Skeletal muscle cell (primary cell): ENCODE results near the gene CCNI.
"Not testable (repeated sequence)": the region's sequence is repeated elsewhere in the genome, so short reads cannot be mapped to it uniquely, and the experiment has no call there.

ENCODE experiments used
- DNase-seq: peaks from one replicate; pipeline ENCODE4 v3.0.0-alpha.2; 2010; ENCODE audit warnings: low read depth
- H3K4me3 ChIP-seq: 2 replicates; pipeline ENCODE4 v1.5.1; 2011; ENCODE audit warnings: low read depth, mild to moderate bottlenecking, control low read depth, low read length, moderate library complexity

Gene CCNI

GRCh38 chr4:77084019-77084639 lies 8.3 kb upstream of the CCNI start:
- DNase-seq = no peak
- H3K4me3 ChIP-seq = no peak overlapping the region

GRCh38 chr4:77082886-77083608 lies 7.3 kb upstream of the CCNI start:
- DNase-seq = no peak
- no peak overlapping the region for H3K4me3 ChIP-seq

- H3K4me3 ChIP-seq, DNase-seq: not testable (repeated sequence)
Measured at GRCh38 chr4:77080806-77081205, 5.0 kb upstream of the CCNI start.

- H3K4me3 ChIP-seq = no peak overlapping the region
- DNase-seq = no peak
Measured at GRCh38 chr4:77079281-77079680, 3.5 kb upstream of the CCNI start.

GRCh38 chr4:77078401-77078800 lies 2.6 kb upstream of the CCNI start:
- no peak for DNase-seq
- no peak overlapping the region for H3K4me3 ChIP-seq

GRCh38 chr4:77076889-77077635 lies 1.3 kb upstream of the CCNI start:
- H3K4me3 ChIP-seq = peak overlapping the region; percentile 80
- no peak for DNase-seq

GRCh38 chr4:77074981-77075855 lies 571 bp downstream of the CCNI start:
- DNase-seq = no peak
- peak overlapping the region; percentile 80 for H3K4me3 ChIP-seq

GRCh38 chr4:77074381-77074831 lies 1.4 kb downstream of the CCNI start:
- H3K4me3 ChIP-seq = peak overlapping the region; percentile 80
- no peak for DNase-seq

GRCh38 chr4:77073981-77074380 lies 1.8 kb downstream of the CCNI start:
- DNase-seq = no peak

GRCh38 chr4:77073106-77073809 lies 2.5 kb downstream of the CCNI start:
- no peak for DNase-seq
- peak overlapping the region; percentile 80 for H3K4me3 ChIP-seq

More at GRCh38 chr4:77073981-77074380, 1.8 kb downstream of the CCNI start:
- peak overlapping the region; percentile 80 for H3K4me3 ChIP-seq

GRCh38 chr4:77072195-77072753 lies 3.5 kb downstream of the CCNI start:
- H3K4me3 ChIP-seq = no peak overlapping the region
- no peak for DNase-seq

GRCh38 chr4:77069514-77069913 lies 6.3 kb downstream of the CCNI start:
- H3K4me3 ChIP-seq, DNase-seq: not testable (repeated sequence)

- no peak for DNase-seq
- H3K4me3 ChIP-seq = no peak overlapping the region
Measured at GRCh38 chr4:77065382-77065781, 10.4 kb downstream of the CCNI start.

GRCh38 chr4:77062856-77063255 lies 12.9 kb downstream of the CCNI start:
- H3K4me3 ChIP-seq = no peak overlapping the region
- no peak for DNase-seq

- peak; percentile 47 for DNase-seq
- H3K4me3 ChIP-seq = no peak overlapping the region
Measured at GRCh38 chr4:77052352-77052751, 23.4 kb downstream of the CCNI start.

GRCh38 chr4:77050962-77051361 lies 24.8 kb downstream of the CCNI start:
- no peak overlapping the region for H3K4me3 ChIP-seq
- DNase-seq = no peak

- H3K4me3 ChIP-seq = no peak overlapping the region
- DNase-seq = no peak
Measured at GRCh38 chr4:77047037-77047436, 28.8 kb downstream of the CCNI start.

GRCh38 chr4:77045490-77045889 lies 30.3 kb downstream of the CCNI start:
- DNase-seq = no peak
- H3K4me3 ChIP-seq = no peak overlapping the region
